ENCODE results near the gene THSD7B.

- TF ChIP-seq CTCF (conservative IDR thresholded peaks at IDR 0.05; ENCODE audit: low read depth, low read length) (no peak), EZH2 (IDR thresholded peaks at IDR 0.05; ENCODE audit: low read length, unreplicated experiment) (no peak), EZH2phosphoT487 (IDR thresholded peaks at IDR 0.05; ENCODE audit: borderline replicate concordance, low read length) (no peak)
Measured at GRCh38 chr2:136994793-136995192, 229.4 kb downstream of the THSD7B start.

Data from PC-3 (cell line).